GM18508 (cell line): ENCODE data around the gene ACOT13.
"Not testable (repeated sequence)": the region's sequence is repeated elsewhere in the genome, so short reads cannot be mapped to it uniquely, and the experiment has no call there.

Experiments
- ATAC-seq: cut with Tn5 transposase; IDR thresholded peaks from one replicate; pipeline ENCODE4 v1.9.1; 2021; ENCODE audit warnings: moderate number of reproducible peaks; ENCODE audit not compliant: insufficient read depth, unreplicated experiment

Gene ACOT13

DNA sequence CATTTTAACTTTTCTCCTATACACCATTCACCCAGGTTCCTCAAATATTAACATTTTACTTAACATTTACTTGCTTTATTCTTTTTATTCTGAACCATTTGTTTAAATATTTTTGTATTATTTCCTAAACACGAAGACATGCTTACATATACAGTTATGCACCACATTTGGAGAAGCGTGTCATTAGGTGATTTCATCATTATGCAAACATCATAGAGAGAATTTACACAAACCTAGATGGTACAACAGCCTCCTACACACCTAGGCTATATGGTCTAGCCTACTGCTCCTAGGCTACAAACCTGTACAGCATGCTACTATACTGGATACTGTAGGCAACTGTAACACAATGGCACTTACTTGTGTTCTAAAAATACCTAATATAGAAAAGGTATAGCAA, 6.8 kb upstream of the ACOT13 start:
- no peak for ATAC-seq

GRCh38 chr6:24661759-24662158, 5.1 kb upstream of the ACOT13 start:
- ATAC-seq = not testable (repeated sequence)

DNA sequence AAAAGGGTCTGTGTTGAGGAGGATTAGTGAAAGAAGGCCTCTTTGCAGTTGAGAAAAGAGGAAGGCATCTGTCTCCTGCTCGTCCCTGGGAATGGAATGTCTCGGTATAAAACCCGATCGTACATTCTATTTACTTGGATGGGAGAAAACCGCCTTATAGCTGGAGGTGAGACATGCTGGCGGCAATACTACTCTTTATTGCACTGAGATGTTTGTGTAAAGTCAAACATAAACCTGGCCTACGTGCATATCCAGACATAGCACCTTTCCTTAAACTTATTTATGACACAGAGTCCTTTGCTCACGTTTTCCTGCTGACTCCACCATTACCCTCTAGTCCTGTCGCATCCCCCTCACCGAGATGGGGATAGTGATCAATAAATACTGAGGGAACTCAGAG, 4.6 kb upstream of the ACOT13 start:
- no peak for ATAC-seq

DNA sequence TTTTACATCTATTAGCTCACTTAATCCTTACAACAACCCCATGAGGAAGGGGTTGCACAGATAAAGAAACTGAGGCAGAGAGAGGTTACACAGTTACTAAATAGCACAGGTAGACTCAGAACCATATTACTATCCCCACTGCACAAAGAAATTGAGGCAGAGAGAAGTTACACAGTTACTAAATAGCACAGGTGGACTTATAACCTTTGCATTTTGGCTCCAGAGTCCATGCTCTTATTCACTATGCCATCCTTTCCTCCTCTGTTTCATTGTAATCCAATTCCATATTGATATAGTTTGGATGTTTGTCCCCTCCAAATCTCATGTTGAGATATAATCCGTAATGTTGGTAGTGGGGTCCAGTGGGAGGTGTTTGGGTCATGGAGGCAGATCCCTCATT, 3.7 kb upstream of the ACOT13 start:
- ATAC-seq = no peak

DNA sequence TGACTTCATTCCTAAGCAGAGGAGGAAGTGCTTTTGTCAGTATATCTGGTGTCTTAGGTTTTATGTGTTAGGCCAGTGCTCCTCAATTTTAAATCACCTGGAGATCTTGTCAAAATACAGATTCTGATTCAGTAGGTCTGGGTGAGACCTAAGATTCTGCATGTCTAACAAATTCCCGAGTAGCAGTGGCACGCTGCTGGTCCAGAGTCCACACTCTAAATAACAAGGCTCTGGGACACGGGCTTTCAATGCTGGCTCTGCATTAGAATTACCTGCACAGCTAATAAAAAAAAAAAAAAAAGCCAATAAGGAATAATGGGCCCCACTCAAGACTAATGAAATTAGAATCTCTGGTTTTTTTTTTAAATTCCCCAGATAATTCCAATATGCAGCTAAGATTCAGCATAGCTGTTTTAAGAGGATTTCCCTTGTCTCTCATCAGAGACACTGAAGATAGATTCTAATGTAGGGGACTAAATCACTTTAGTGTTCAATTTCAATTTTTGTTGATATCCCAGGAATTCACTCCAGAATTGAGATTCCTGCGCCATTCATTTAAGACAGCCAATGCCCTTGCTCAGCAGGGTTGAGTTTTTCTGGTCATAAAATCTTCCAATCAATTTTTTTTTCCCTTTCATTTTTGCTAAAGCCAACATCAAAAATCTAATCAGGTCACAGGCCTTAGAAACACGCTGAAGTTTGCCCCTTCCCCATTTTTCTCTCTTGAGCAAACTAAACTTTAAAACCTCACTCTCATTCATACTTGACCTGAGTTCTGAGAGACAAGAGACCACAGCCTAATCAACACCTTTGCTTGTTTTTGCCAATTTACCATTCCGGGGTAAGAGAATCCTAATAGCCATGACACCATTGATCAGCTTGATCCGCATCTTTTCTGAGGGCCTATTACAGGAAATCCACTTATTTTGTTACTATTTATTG, 2.6 kb upstream of the ACOT13 start:
- ATAC-seq = no peak

GRCh38 chr6:24666097-24666640, 708 bp upstream of the ACOT13 start:
- ATAC-seq = peak; percentile 14

DNA sequence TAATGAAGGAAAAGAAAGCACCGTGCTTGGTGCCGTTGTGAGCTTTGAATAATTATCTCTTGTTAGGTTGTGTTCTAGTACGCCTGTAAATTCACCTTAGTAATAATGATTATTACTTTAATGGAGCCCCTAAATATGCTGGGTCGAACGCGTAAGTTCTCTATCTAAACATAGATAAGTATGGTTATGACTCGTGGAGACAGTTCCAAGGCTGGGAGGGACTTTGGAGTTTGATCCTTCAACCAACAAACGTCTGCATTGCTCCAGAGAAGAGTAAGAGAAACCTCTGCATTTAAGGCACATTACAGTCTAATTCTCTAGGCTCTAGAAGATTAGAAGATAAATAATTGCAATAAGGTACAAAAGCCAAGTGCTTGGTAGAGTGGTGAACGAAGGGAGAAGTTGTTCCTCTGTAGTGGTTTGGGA, 514 bp downstream of the ACOT13 start:
- ATAC-seq = no peak

- not testable (repeated sequence) for ATAC-seq
Observed at GRCh38 chr6:24668066-24668996, 1.5 kb downstream of the ACOT13 start.

DNA sequence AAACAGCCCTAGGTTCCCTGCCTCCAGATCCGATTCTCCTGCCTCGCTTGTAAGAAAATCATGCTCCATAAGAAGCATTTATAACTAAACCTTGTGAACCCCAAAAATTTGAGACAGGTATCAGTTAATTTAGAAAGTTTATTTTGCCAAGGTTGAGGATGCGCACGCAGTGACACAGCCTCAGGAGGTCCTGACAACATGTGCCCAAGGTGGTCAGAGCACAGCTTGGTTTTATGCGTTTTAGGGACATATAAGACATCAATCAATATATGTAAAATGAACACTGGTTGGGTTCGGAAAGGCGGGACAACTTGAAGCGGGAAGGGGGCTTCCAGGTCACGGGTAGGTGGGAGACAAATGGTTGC, 2.1 kb downstream of the ACOT13 start:
- ATAC-seq = no peak

- not testable (repeated sequence) for ATAC-seq
Observed at GRCh38 chr6:24670492-24670891, 3.6 kb downstream of the ACOT13 start.

- not testable (repeated sequence) for ATAC-seq
Observed at GRCh38 chr6:24671077-24671476, 4.2 kb downstream of the ACOT13 start.

DNA sequence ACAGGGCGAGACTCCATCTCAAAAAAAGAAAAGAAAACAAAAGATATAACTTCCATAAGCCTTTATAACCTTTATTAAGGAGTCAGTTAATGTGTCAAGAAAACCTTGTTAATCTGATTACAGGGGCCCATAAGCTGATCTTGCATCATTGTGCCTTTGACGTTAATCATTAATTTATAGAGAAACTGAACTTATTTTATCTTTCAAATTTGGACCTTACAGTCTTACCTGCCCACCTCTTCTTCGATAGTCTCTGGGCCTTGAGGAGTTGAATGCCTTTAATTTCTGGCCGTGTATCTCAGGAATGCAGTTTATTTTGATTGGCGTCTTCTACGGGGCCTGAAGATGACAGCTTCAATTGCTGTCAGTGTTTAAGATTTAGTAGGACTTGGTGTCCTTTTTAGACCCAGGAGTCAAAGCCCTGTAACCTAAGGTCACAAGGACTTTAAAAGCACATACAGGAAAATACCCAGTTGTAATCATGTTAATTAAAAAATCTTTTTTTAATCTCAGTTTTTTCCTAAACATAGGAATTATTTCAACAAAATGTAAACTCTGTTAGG, 5.8 kb downstream of the ACOT13 start:
- no peak for ATAC-seq

GRCh38 chr6:24673625-24674024, 6.7 kb downstream of the ACOT13 start:
- ATAC-seq = no peak

DNA sequence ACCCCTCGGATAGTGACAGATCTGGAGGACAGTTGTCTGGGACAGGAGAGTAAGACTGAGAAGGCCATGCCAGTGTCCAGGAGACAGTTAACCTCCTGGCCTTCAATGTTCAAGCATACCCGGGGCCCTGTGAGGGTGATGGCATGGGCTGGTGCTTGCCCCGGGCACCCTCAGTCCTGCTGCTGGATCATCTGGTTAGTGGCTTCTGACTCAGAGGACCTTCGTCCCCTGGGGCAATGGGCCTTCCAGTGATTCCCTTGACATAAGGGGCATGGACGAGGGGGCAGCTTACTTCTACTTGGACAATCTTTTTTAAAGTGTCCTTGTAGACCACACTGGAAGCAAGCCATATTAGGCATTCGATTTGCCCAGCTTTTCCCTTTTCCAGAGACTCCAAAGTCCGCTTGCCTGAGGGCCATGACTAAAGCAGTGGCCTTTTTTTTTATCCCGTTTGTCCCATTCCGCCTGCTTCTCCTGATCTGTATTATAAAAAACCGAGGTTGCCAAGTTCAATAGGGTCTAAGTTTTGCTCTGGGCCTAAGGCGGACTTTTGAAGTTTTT, 12.0 kb downstream of the ACOT13 start:
- not testable (repeated sequence) for ATAC-seq

DNA sequence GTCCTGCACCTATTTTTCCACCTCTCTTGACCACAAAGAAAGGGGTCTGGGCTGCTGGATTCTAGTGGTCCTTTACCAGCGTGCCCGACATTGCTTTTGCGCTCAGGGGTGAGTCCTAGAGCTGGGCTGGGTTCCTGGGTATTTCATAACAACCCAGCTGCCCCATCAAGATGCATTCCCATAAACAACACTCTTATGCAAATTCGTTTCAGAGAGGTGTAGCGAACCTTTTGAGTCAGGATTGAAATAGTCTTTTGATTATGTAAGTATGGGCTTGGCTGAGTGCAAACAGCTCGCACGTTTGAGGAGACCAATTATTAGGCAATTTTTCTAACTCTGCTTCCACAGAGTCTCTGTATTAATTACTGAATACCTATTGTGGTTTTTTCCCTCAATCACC, 13.7 kb downstream of the ACOT13 start:
- ATAC-seq = no peak

DNA sequence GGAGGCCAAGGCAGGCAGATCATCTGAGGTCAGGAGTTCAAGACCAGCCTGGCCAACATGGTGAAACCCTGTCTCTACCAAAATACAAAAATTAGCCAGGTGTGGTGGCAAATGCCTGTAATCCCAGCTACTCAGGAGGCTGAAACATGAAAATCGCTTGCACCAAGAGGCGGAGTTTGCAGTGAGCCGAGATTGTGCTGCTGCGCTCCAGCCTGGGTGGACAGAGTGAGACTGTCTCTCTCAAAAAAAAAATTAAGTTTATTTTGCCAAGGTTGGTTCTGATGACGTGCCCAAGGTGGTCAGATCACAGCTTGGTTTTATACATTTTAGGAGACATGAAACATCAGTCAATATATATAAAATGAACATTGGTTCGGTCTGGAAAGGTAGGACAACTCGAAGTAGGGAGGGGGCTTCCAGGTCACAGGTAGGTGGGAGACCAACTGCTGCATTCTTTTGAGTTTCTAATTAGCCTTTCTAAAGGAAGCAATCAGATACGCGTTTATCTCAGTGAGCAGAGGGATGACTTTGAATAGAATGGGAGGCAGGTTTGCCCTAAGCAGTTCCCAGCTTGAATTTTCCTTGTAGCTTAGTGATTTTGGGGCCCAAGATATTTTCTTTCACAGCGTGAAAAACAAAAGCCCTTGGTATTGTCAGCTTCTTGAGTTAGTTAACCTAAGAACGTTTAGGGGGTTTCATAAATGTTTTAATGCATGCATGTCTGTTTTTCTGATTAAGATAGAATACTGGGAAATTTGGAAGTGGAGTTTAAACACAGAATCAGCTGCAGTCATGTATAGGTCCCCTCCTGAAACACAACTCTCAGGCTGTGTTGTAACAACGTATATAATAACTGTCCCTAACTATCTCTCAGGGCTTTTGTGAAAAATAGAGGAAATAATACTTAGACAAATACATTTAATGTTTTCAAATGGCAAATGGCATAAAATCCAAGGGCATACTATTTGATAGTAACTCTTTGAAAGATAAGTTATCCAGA, 16.7 kb downstream of the ACOT13 start:
- no peak for ATAC-seq

GRCh38 chr6:24686408-24686807, 19.5 kb downstream of the ACOT13 start:
- ATAC-seq = no peak

DNA sequence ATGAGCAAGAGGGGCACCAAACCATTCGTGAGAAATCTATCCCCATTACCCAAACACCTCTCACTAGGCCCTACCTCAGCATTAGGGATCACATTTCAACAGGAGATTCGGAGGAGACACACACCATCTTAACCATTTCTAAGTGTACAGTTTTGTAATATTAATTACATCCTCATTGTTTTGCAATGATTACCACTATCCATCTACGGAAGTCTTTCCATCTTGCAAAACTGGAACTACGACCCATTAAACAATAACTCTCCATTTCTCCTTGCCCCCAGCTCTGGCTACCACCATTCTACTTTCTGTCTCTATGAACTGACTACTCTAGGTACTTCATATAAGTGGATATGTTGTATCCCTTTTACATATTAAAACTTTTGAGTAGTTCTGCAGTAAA, 20.1 kb downstream of the ACOT13 start:
- ATAC-seq = no peak

- no peak for ATAC-seq
Observed at GRCh38 chr6:24689964-24690363, 23.1 kb downstream of the ACOT13 start.
